ENCODE results near the gene PCID2.

DNA sequence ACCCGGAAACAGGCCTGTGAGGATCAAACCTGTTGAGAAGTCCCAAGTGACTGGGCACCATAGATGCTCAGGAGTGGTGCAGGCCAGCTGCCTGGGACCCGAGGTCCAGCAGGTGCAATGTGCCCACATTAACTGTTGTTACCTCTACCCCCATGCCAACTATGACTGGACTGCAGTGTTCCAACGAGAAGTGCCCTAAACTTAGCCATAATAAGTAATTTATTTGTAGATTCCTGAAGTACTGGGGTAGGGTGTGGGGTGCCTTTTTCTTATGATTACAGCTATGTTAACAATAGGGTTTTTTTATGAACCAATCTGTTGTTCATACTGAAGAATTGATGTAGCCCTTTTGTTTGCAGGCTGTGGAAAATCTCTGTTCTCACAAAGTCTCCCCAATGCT lies 10.1 kb upstream of the PCID2 start:
- TF ChIP-seq YY1 (IDR thresholded peaks at IDR 0.05; ENCODE audit: insufficient read depth, insufficient read length) (no peak), SUZ12 (IDR thresholded peaks at IDR 0.05; ENCODE audit: extremely low read depth, insufficient read depth, insufficient read length) (no peak)
